A549 (cell line): ENCODE measurements around the gene JRKL. TPM values are rescaled to one million over a fixed set of nuclear protein-coding genes. Genes with fewer than 3 reads are reported as not detected.

ENCODE experiments used
- ATAC-seq, 2 experiments: fragments of 200-7000 bp in 1 of 2; fragments of >200 bp in 1 of 2; cut with Nextera tagmentation in 1 of 2; cut with Tn5 transposase in 1 of 2; 3 replicates each; pipeline versions ENCODE4 v1.8.0 to v1.9.1; 2018 to 2020; ENCODE audit warnings: mild to moderate bottlenecking in 1 of 2, moderate library complexity in 1 of 2
- CTCF ChIA-PET: fragments of 300-600 bp; sonication (Branson Sonifier 250); formaldehyde crosslinking; extraction: SDS; loops from one replicate; lab custom pipeline; 2021; ENCODE audit warnings: antibody characterized with exemption, inconsistent platforms; lab: Yijun Ruan, JAX
- POLR2A ChIA-PET: fragments of 350-600 bp; formaldehyde crosslinking; extraction: SDS; loops from one replicate; lab custom pipeline; 2021; ENCODE audit warnings: antibody characterized with exemption, inconsistent platforms; lab: Yijun Ruan, JAX
- DNase-seq, 2 experiments: peaks; one replicate each; pipeline versions ENCODE4 v3.0.0 to v3.0.0-alpha.2; 2011 to 2016; ENCODE audit warnings: low read depth in 1 of 2, low spot score in 1 of 2
- FAIRE-seq: peaks from 2 replicates; lab custom pipeline; 2011; peaks lifted over from hg19 to GRCh38; lab: Jason Lieb, UNC
- H3K27ac ChIP-seq, 2 experiments: fragments of >200 bp; sonication (Bioruptor Twin); formaldehyde crosslinking; 3 replicates each; pipeline ENCODE4 v1.5.1; 2016 to 2017
- H3K4me1 ChIP-seq: fragments of >200 bp; sonication (Bioruptor Twin); formaldehyde crosslinking; 3 replicates; pipeline ENCODE4 v1.6.1; 2016
- H3K4me2 ChIP-seq: fragments of >200 bp; sonication (Bioruptor Twin); formaldehyde crosslinking; 3 replicates; pipeline ENCODE4 v1.6.1; 2016
- H3K4me3 ChIP-seq: fragments of >200 bp; sonication (Bioruptor Twin); formaldehyde crosslinking; 3 replicates; pipeline ENCODE4 v1.5.1; 2016
- H3K9me3 ChIP-seq: fragments of >200 bp; sonication (Bioruptor Twin); formaldehyde crosslinking; 3 replicates; pipeline ENCODE4 v1.6.1; 2016
- CHD2 ChIP-seq: fragments of 150-350 bp; IDR thresholded peaks from 2 replicates; pipeline ENCODE4 v1.6.1; 2014; ENCODE audit warnings: low read length; ENCODE audit not compliant: partially characterized antibody
- CHD4 ChIP-seq: fragments of 200-600 bp; sonication (generic); IDR thresholded peaks from 2 replicates; pipeline ENCODE4 v1.6.1; 2016; ENCODE audit warnings: antibody characterized with exemption, mild to moderate bottlenecking, borderline replicate concordance
- EHF ChIP-seq: fragments of 250-450 bp; sonication (Bioruptor Pico); IDR thresholded peaks from 2 replicates; pipeline ENCODE4 v1.5.0; 2020; ENCODE audit warnings: mild to moderate bottlenecking
- EP300 ChIP-seq, 2 experiments: fragments of >200 bp; sonication (Bioruptor Twin); formaldehyde crosslinking; IDR thresholded peaks; 2 replicates in 1 of 2; 3 replicates in 1 of 2; pipeline ENCODE4 v1.6.1; 2016 to 2017
- FOSB ChIP-seq: fragments of 250-450 bp; sonication (Bioruptor Pico); IDR thresholded peaks from 2 replicates; pipeline ENCODE4 v1.5.0; 2020; ENCODE audit warnings: mild to moderate bottlenecking, moderate library complexity
- HDAC2 ChIP-seq: fragments of 200-600 bp; sonication (generic); IDR thresholded peaks from 2 replicates; pipeline ENCODE4 v1.6.1; 2016
- HEYL ChIP-seq: fragments of 250-450 bp; sonication (Bioruptor Pico); IDR thresholded peaks from 2 replicates; pipeline ENCODE4 v1.8.0; 2021; ENCODE audit warnings: mild to moderate bottlenecking, moderate library complexity
- HOXA7 ChIP-seq: fragments of 250-450 bp; sonication (Bioruptor Pico); IDR thresholded peaks from 2 replicates; pipeline ENCODE4 v1.5.0; 2020; ENCODE audit warnings: mild to moderate bottlenecking, moderate library complexity
- JUNB ChIP-seq: fragments of >200 bp; sonication (Bioruptor Twin); formaldehyde crosslinking; IDR thresholded peaks from 2 replicates; pipeline ENCODE4 v1.6.1; 2016
- KDM1A ChIP-seq: fragments of 200-600 bp; sonication (generic); IDR thresholded peaks from 2 replicates; pipeline ENCODE4 v1.6.1; 2016; ENCODE audit warnings: low read depth, mild to moderate bottlenecking
- KDM5A ChIP-seq: fragments of 200-600 bp; sonication (generic); IDR thresholded peaks from 2 replicates; pipeline ENCODE4 v1.6.1; 2016; ENCODE audit warnings: antibody characterized with exemption, mild to moderate bottlenecking
- MAZ ChIP-seq: fragments of 150-350 bp; IDR thresholded peaks from 2 replicates; pipeline ENCODE4 v1.6.1; 2014; ENCODE audit warnings: antibody characterized with exemption, low read depth, low read length, borderline replicate concordance
- POLR2A ChIP-seq: IDR thresholded peaks from 2 replicates; pipeline ENCODE4 v1.6.1; 2012; ENCODE audit warnings: mild to moderate bottlenecking, low read length
- RAD21 ChIP-seq, 2 experiments: fragments of >200 bp in 1 of 2; sonication (Bioruptor Twin) in 1 of 2; formaldehyde crosslinking in 1 of 2; IDR thresholded peaks in 1 of 2; conservative IDR thresholded peaks in 1 of 2; 2 replicates in 1 of 2; 3 replicates in 1 of 2; pipeline ENCODE4 v1.6.1; 2012 to 2018; ENCODE audit warnings: inconsistent platforms in 1 of 2
- RFX5 ChIP-seq: fragments of 450-650 bp; IDR thresholded peaks from 2 replicates; pipeline ENCODE4 v1.7.1; 2014; ENCODE audit warnings: antibody characterized with exemption, mild to moderate bottlenecking, moderate library complexity
- TFCP2L1 ChIP-seq: fragments of 250-450 bp; sonication (Bioruptor Pico); IDR thresholded peaks from 2 replicates; pipeline ENCODE4 v1.5.0; 2021; ENCODE audit warnings: mild to moderate bottlenecking
- TP53 ChIP-seq: fragments of 250-450 bp; sonication (Bioruptor Pico); IDR thresholded peaks from 2 replicates; pipeline ENCODE4 v1.5.0; 2021; ENCODE audit warnings: mild to moderate bottlenecking, moderate library complexity
- ZC3H11A ChIP-seq: fragments of 450-650 bp; IDR thresholded peaks from 2 replicates; pipeline ENCODE4 v1.6.1; 2014; ENCODE audit warnings: antibody characterized with exemption, mild to moderate bottlenecking
- ZFP36 ChIP-seq: fragments of 450-650 bp; IDR thresholded peaks from 2 replicates; pipeline ENCODE4 v1.6.1; 2014; ENCODE audit warnings: borderline replicate concordance; ENCODE audit not compliant: partially characterized antibody
- ZNF302 ChIP-seq: fragments of 250-450 bp; sonication (Bioruptor Pico); IDR thresholded peaks from 2 replicates; pipeline ENCODE4 v1.9.0; 2021; ENCODE audit warnings: inconsistent platforms, mild to moderate bottlenecking, moderate library complexity
- ZSCAN20 ChIP-seq: fragments of 250-450 bp; sonication (Bioruptor Pico); IDR thresholded peaks from 2 replicates; pipeline ENCODE4 v1.8.0; 2022; ENCODE audit warnings: mild to moderate bottlenecking, moderate library complexity
- whole genome bisulfite sequencing: methylation state at CpG from one replicate; pipeline ENCODE4 v1.1.6; 2017; ENCODE audit errors: missing lambda C conversion rate; 5-methylcytosine and 5-hydroxymethylcytosine counted together
- polyA plus RNA-seq, 4 experiments: library from polyadenylated mRNA; depleted of rRNA in 3 of 4; stranded (reverse); fragments of >200 nt; fragmentation: RNase III in 1 of 4; extraction: RNeasy Plus Mini Kit Qiagen cat#74134 plus additional on column Dnase treatment in 1 of 4; gene quantifications; 2 replicates in 3 of 4; 3 replicates in 1 of 4; pipeline ENCODE4 v1.2.3, GENCODE V29; 2011 to 2017
- TF ChIP-seq, protein P1 (sequence below): fragments of 250-450 bp; sonication (Bioruptor Pico); IDR thresholded peaks from 2 replicates; pipeline ENCODE4 v1.5.0; 2020; ENCODE audit warnings: low read depth, mild to moderate bottlenecking, moderate library complexity
- TF ChIP-seq, protein P2 (sequence below): fragments of >200 bp; sonication (Bioruptor Twin); formaldehyde crosslinking; IDR thresholded peaks from 2 replicates; pipeline ENCODE4 v1.6.1; 2016
- TF ChIP-seq, protein P3 (sequence below): fragments of >200 bp; sonication (Bioruptor Twin); formaldehyde crosslinking; IDR thresholded peaks from 3 replicates; pipeline ENCODE4 v1.5.1; 2016

JRKL gene
- polyA plus RNA-seq, 2 of the 4 experiments (the other 2 are of a cell fraction), result 9.7 to 10.4 TPM

DNA sequence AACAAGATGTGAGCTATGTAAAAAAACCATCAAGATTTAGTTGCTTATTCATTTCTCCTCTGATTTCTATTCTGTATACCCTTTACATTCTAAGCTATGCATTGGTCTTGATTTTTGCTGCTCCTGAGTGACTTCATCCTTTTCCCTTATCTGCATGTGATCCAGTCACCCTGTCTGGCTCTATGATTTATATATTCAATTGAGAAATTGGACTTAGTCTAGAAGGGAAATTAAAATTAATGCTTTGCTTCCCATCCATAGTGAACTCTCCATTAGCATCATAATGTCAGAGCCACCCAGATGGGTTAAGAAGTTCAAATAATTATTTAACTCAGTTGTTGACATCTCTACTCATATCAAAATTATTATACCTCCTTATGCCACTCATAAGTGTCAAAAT, 5.0 kb downstream of the JRKL start (continued):
- no peak for TF ChIP-seq CHD2
- TF ChIP-seq KDM1A, result no peak

DNA sequence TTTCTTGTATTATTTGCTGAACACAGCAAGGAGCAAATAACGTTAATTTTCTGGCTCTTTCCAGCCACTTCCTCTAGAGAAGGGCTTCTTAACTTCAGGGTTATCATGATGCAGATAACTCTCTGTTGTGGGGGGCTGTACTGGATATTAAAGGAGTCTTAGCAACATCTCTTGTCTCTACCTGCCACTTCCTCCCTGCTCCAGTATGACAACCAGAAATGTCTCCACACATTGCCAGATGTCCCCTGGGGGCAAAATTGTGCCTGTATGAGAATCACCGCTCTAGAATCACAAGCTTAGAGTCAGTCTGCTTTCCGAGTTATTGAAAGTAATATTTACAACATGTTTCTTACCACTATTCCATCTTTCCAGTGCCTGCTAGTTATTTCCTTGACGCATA, 6.8 kb downstream of the JRKL start:
- Histone ChIP-seq H3K27ac (no peak overlapping the region), H3K9me3 (no peaks in the 10 kb centered on the region), H3K4me2 (no peak overlapping the region), H3K4me1 (no peaks in the 10 kb centered on the region), H3K4me3 (no peak overlapping the region)
- TF ChIP-seq TFCP2L1 (CRISPR knock-in tag), result no peak
- TF ChIP-seq HOXA7 (CRISPR knock-in tag), result no peak
- TF ChIP-seq JUNB, result no peak
- no peak for TF ChIP-seq KDM5A
- TF ChIP-seq RFX5, result no peak
- no peak for TF ChIP-seq MAZ
- no peak for TF ChIP-seq ZC3H11A
- TF ChIP-seq FOSB (CRISPR knock-in tag), result no peak
- no peak for TF ChIP-seq CHD4
- TF ChIP-seq ZFP36, result no peak
- TF ChIP-seq, protein P1, sequence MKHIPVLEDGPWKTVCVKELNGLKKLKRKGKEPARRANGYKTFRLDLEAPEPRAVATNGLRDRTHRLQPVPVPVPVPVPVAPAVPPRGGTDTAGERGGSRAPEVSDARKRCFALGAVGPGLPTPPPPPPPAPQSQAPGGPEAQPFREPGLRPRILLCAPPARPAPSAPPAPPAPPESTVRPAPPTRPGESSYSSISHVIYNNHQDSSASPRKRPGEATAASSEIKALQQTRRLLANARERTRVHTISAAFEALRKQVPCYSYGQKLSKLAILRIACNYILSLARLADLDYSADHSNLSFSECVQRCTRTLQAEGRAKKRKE (CRISPR knock-in tag), result no peak
- no peak for TF ChIP-seq EHF (CRISPR knock-in tag)
- TF ChIP-seq TP53 (CRISPR knock-in tag), result no peak
- TF ChIP-seq ZNF302 (CRISPR knock-in tag), result no peak
- TF ChIP-seq HEYL (CRISPR knock-in tag), result no peak
- ChIA-PET POLR2A (no interaction called here), CTCF (interaction anchor here (1.0 to 1.3 kb wide), 2 partner anchors 458 to 560 kb away, joined by 3 to 5 read pairs; no protein-coding TSS in a partner anchor)
- no peak for DNase-seq
- 75% methylated on average over 4 of the region's 4 CpGs for WGBS
- no peak for ATAC-seq
- no peak for FAIRE-seq

DNA sequence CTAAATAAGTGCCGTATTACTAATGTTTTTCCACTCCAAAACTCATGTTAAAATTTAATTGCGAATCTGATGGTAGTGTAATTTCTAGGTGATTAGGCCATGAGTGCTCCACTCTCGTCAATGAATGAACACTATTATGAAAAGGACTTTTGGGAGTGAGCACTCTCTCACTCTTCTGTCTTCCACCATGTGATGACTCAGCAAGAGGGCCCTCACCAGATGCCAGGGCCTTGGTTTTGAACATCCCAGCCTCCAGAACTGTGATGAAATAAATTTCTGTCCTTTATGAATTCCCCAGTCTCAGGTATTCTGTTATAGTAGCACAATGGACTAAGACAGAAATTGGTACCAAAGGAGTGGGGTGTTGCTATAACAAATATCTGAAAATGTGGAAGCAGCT, 8.1 kb downstream of the JRKL start:
- no peak for ATAC-seq
- Histone ChIP-seq H3K4me2 (no peak overlapping the region), H3K4me3 (no peak overlapping the region), H3K27ac (no peak overlapping the region), H3K9me3 (no peaks in the 10 kb centered on the region), H3K4me1 (no peaks in the 10 kb centered on the region)
- DNase-seq, result no peak
- TF ChIP-seq, protein P2, sequence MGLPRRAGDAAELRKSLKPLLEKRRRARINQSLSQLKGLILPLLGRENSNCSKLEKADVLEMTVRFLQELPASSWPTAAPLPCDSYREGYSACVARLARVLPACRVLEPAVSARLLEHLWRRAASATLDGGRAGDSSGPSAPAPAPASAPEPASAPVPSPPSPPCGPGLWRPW, result no peak
- no peak for TF ChIP-seq TP53 (CRISPR knock-in tag)
- TF ChIP-seq EP300 (IDR thresholded peaks at IDR 0.05), result no peak
- TF ChIP-seq RAD21 (conservative IDR thresholded peaks at IDR 0.05 in 1 of 2, IDR thresholded peaks at IDR 0.05 in 1 of 2), result no peak
- no peak for TF ChIP-seq POLR2A
- TF ChIP-seq RFX5, result no peak
- no peak for TF ChIP-seq HDAC2
- no peak for TF ChIP-seq ZSCAN20 (CRISPR knock-in tag)
- no peak for TF ChIP-seq CHD2
- no peak for TF ChIP-seq ZC3H11A
- TF ChIP-seq, protein P3, sequence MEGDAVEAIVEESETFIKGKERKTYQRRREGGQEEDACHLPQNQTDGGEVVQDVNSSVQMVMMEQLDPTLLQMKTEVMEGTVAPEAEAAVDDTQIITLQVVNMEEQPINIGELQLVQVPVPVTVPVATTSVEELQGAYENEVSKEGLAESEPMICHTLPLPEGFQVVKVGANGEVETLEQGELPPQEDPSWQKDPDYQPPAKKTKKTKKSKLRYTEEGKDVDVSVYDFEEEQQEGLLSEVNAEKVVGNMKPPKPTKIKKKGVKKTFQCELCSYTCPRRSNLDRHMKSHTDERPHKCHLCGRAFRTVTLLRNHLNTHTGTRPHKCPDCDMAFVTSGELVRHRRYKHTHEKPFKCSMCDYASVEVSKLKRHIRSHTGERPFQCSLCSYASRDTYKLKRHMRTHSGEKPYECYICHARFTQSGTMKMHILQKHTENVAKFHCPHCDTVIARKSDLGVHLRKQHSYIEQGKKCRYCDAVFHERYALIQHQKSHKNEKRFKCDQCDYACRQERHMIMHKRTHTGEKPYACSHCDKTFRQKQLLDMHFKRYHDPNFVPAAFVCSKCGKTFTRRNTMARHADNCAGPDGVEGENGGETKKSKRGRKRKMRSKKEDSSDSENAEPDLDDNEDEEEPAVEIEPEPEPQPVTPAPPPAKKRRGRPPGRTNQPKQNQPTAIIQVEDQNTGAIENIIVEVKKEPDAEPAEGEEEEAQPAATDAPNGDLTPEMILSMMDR, result no peak
- POLR2A ChIA-PET, result no interaction called here
- CTCF ChIA-PET, result interaction anchor here (1.3 kb wide), 1 partner anchor 562 kb away, joined by 5 read pairs; no protein-coding TSS in a partner anchor
- WGBS, result 86% methylated on average over 3 of the region's 3 CpGs
- no peak for FAIRE-seq
